ENCODE data around the gene SV2C.

GRCh38 chr5:76162335-76162734, 79.2 kb downstream of the SV2C start:
- TF ChIP-seq ZNF121 (CRISPR knock-in tag; IDR thresholded peaks at IDR 0.05) = no peak
- TF ChIP-seq CTCF (IDR thresholded peaks at IDR 0.05) = no peak
- TF ChIP-seq USF2 (CRISPR knock-in tag; IDR thresholded peaks at IDR 0.05) = no peak
- TF ChIP-seq ZNF263 (CRISPR knock-in tag; IDR thresholded peaks at IDR 0.05; ENCODE audit: low read depth) = no peak
- no peak for TF ChIP-seq FOXJ3 (CRISPR knock-in tag; IDR thresholded peaks at IDR 0.05; ENCODE audit: borderline replicate concordance)
- no peak for TF ChIP-seq TCF7 (CRISPR knock-in tag; IDR thresholded peaks at IDR 0.05; ENCODE audit: low read depth)
